Progenitor cell of endocrine pancreas (in vitro differentiated cells): ENCODE data around the gene LRBA. TPM values are rescaled to one million over a fixed set of nuclear protein-coding genes. Genes with fewer than 3 reads are reported as not detected.
"Not testable (repeated sequence)": the region's sequence is repeated elsewhere in the genome, so short reads cannot be mapped to it uniquely, and the experiment has no call there.

Source experiments
- DNase-seq: peaks from one replicate; pipeline ENCODE4 v3.0.0; 2021; ENCODE audit warnings: low spot score; ENCODE audit not compliant: unreplicated experiment
- H3K27ac Mint-ChIP-seq: 2 replicates; pipeline ENCODE4 v1.8.0; 2021; ENCODE audit warnings: mild to moderate bottlenecking, moderate library complexity, mixed read lengths
- H3K27me3 Mint-ChIP-seq: 2 replicates; pipeline ENCODE4 v1.8.0; 2021; ENCODE audit warnings: mixed read lengths
- H3K36me3 Mint-ChIP-seq: 2 replicates; pipeline ENCODE4 v1.8.0; 2022; ENCODE audit warnings: mixed read lengths; ENCODE audit not compliant: insufficient read depth
- H3K4me1 Mint-ChIP-seq: 2 replicates; pipeline ENCODE4 v1.8.0; 2021; ENCODE audit warnings: low read depth, mixed read lengths
- H3K4me3 Mint-ChIP-seq: 2 replicates; pipeline ENCODE4 v1.8.0; 2021; ENCODE audit warnings: low read depth, mild to moderate bottlenecking, moderate library complexity, mixed read lengths
- H3K9me3 Mint-ChIP-seq: 2 replicates; pipeline ENCODE4 v1.8.0; 2021; ENCODE audit warnings: low read depth, mixed read lengths
- CTCF ChIP-seq: fragments of 200-600 bp; sonication (generic); IDR thresholded peaks from one replicate; pipeline ENCODE4 v1.5.0; 2021; ENCODE audit warnings: antibody characterized with exemption, mild to moderate bottlenecking; ENCODE audit not compliant: unreplicated experiment
- total RNA-seq: library from RNA; stranded (reverse); gene quantifications from 2 replicates; pipeline ENCODE4 v1.2.1, GENCODE V29; 2021

The LRBA gene
- total RNA-seq, 1 donor from 2014 or later, result 95.2 TPM

- no peak overlapping the region for H3K27ac Mint-ChIP-seq
- no peaks in the 10 kb centered on the region for H3K27me3 Mint-ChIP-seq
- no peaks in the 10 kb centered on the region for H3K4me1 Mint-ChIP-seq
- no peak for TF ChIP-seq CTCF
- H3K9me3 Mint-ChIP-seq, result peaks cover 9% of the 10 kb centered on the region
- DNase-seq, result no peak
- H3K4me3 Mint-ChIP-seq, result no peak overlapping the region
- H3K36me3 Mint-ChIP-seq, result peaks cover 14% of the 10 kb centered on the region
Measured at GRCh38 chr4:150391052-150391451, 624.0 kb downstream of the LRBA start.

- DNase-seq, result no peak
- Mint-ChIP-seq H3K36me3 (peaks cover 14% of the 10 kb centered on the region), H3K9me3 (peaks cover 9% of the 10 kb centered on the region), H3K4me3 (no peak overlapping the region), H3K27ac (no peak overlapping the region), H3K27me3 (no peaks in the 10 kb centered on the region), H3K4me1 (no peaks in the 10 kb centered on the region)
- no peak for TF ChIP-seq CTCF
Measured at GRCh38 chr4:150390531-150390910, 624.6 kb downstream of the LRBA start.

- no peaks in the 10 kb centered on the region for H3K27me3 Mint-ChIP-seq
- no peaks in the 10 kb centered on the region for H3K4me1 Mint-ChIP-seq
- no peak overlapping the region for H3K27ac Mint-ChIP-seq
- TF ChIP-seq CTCF, result no peak
- no peak for DNase-seq
- no peak overlapping the region for H3K4me3 Mint-ChIP-seq
- peaks cover 9% of the 10 kb centered on the region for H3K9me3 Mint-ChIP-seq
- H3K36me3 Mint-ChIP-seq, result peaks cover 14% of the 10 kb centered on the region
Measured at GRCh38 chr4:150389896-150390530, 625.1 kb downstream of the LRBA start.

- TF ChIP-seq CTCF, result no peak
- Mint-ChIP-seq H3K36me3 (peaks cover 8% of the 10 kb centered on the region), H3K4me3 (no peak overlapping the region), H3K4me1 (no peaks in the 10 kb centered on the region), H3K27me3 (no peaks in the 10 kb centered on the region), H3K27ac (no peak overlapping the region), H3K9me3 (peaks cover 3% of the 10 kb centered on the region)
- no peak for DNase-seq
Measured at GRCh38 chr4:150387981-150388380, 627.1 kb downstream of the LRBA start.

- not testable (repeated sequence) for H3K27me3 Mint-ChIP-seq, H3K36me3 Mint-ChIP-seq, H3K9me3 Mint-ChIP-seq, DNase-seq, H3K4me3 Mint-ChIP-seq, H3K4me1 Mint-ChIP-seq, H3K27ac Mint-ChIP-seq
Measured at GRCh38 chr4:150386415-150386814, 628.7 kb downstream of the LRBA start.

GRCh38 chr4:150385606-150386005, 629.5 kb downstream of the LRBA start:
- Mint-ChIP-seq H3K27ac (no peak overlapping the region), H3K4me3 (no peak overlapping the region), H3K27me3 (no peaks in the 10 kb centered on the region), H3K9me3 (no peaks in the 10 kb centered on the region), H3K4me1 (no peaks in the 10 kb centered on the region), H3K36me3 (peaks cover 2% of the 10 kb centered on the region)
- TF ChIP-seq CTCF, result no peak
- DNase-seq, result no peak
